GM18505 (cell line): ENCODE measurements around the gene ZNF140.

Source experiments
- ATAC-seq: cut with Tn5 transposase; IDR thresholded peaks from one replicate; pipeline ENCODE4 v1.9.1; 2021; ENCODE audit not compliant: unreplicated experiment
- POLR2A ChIP-seq: IDR thresholded peaks from 4 replicates; pipeline ENCODE4 v1.6.1; 2011; ENCODE audit warnings: borderline replicate concordance; ENCODE audit not compliant: insufficient read depth, insufficient read length; ENCODE audit errors: extremely low read depth

Gene ZNF140

DNA sequence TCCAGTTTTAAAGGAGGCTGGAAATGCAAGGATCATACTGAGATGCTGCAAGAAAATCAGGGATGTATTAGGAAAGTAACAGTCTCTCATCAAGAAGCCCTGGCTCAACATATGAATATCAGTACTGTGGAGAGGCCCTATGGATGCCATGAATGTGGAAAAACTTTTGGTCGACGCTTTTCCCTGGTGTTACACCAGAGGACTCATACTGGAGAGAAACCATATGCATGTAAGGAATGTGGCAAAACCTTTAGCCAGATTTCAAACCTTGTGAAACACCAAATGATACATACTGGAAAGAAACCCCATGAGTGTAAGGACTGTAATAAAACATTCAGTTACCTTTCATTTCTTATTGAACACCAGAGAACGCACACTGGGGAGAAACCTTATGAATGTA, 24.9 kb downstream of the ZNF140 start:
- no peak for ATAC-seq
- no peak for TF ChIP-seq POLR2A

GRCh38 chr12:133106253-133106652, 25.5 kb downstream of the ZNF140 start:
- ATAC-seq: no peak
- no peak for TF ChIP-seq POLR2A

DNA sequence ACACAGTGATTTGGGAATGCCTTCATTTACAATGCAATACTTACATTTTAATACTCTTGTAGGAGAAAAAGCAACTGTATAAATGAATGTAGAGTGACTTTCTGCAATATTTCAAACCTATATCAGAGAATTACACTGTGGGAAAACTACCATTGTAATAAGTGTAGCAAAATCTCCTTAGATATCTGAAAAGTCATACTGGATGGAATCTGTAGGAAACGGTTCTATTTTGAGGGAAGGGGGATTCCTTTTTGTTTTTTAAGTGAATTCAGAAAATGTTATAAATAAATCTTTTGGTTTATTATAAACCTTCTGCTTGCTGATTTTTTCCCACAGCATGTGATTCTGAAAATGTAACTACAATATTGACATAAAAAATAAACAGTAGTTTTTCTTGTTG, 26.4 kb downstream of the ZNF140 start:
- ATAC-seq: no peak
- TF ChIP-seq POLR2A: no peak

- no peak for TF ChIP-seq POLR2A
- ATAC-seq: no peak
Observed at GRCh38 chr12:133108150-133108549, 27.4 kb downstream of the ZNF140 start.

DNA sequence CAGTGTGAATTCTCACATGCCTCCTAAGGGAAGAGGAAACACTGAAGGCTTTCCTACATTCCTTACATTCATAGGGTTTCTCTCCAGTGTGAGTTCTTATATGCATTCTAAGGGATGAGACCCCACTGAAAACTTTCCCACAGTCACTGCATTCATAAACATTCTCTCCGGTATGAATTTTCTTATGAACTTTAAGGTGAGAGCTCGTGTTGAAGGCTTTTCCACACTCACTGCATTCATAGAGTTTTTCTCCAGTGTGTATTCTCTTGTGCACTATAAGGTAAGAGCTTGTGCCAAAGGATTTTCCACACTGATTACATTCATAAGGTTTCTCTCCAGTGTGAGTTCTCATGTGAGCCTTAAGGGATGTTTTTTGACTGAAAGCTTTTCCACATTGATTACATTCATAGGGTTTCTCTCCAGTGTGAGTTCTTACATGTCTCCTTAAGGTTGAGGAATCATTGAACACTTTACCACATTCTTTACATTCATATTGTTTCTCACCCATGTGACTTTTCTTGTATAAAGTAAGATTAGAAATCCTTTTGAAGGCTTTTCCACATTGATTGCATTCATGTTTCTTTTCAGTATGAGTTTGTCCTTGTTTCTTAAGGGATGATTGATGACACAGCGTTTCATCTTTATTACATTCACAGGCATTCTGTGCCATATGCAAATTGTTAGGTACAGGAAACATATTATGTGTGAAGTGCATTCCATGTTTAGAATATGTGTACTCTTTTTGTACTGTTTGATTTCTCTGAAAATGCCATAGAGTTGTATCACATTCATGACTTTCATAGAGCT, 39.9 kb downstream of the ZNF140 start:
- TF ChIP-seq POLR2A: no peak
- ATAC-seq: no peak

GRCh38 chr12:133124674-133125073, 44.0 kb downstream of the ZNF140 start:
- TF ChIP-seq POLR2A: no peak
- no peak for ATAC-seq

DNA sequence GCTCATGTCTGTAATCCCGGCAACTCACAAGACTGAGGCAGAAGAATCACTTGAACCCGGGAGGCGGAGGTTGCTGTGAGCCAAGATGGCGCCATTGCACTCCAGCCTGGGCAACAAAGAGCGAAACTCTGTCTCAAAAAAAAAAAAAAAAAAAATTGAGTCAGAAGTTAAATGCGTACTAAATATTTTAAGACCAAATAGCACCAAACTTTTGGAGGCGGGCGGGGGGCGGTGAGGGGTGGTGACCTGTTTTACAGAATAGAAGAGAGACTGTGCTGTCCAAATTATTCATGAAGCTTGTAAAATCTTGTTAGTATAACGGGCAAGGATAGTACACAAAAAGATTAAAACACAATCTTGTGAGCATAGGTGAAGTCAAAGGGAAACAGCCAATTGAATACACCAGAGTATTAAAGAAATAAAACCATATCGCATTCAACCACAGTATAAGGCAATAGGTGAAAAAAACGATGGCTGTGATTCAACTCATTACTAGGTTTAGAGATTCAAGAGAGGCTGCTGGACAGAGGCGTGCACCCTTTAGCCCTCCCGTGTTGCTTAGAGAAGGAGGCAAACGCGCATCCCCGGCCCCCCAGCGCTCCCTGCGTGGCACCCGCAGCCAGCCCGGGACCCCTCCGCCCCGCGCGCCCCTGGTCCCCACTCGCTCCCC, 48.8 kb downstream of the ZNF140 start:
- no peak for TF ChIP-seq POLR2A
- no peak for ATAC-seq

GRCh38 chr12:133130038-133130807, 49.5 kb downstream of the ZNF140 start, which contains the start of the genes ZNF10 and ZNF891:
Gene ZNF10, plus strand, starts transcription at chr12:133130627. Its CDS starts 13,866 bp downstream, at chr12:133144493.
Gene ZNF891, minus strand, starts transcription at chr12:133130274. Its CDS starts 8,356 bp downstream, at chr12:133121918.
- ATAC-seq: peak; percentile 94
- TF ChIP-seq POLR2A: peak; percentile 89

DNA sequence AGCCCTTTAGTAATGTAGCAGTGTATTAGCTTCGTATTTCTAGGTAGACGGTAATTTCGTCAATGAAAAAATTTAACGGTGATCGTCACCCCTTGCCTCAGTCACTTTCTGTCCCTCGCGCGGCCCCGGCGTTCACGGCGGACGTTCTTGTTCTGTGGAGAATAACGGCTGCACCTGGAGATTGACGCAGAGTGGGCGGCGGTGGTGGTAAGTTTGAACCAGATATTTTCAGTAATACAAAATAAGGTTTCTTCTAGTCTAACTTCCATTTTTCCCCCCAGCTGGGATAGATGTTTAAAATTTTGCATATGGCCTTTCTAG, 50.0 kb downstream of the ZNF140 start:
- ATAC-seq: peak; percentile 2
- TF ChIP-seq POLR2A: no peak

GRCh38 chr12:133135747-133136146, 55.0 kb downstream of the ZNF140 start:
- no peak for ATAC-seq
- TF ChIP-seq POLR2A: no peak

GRCh38 chr12:133145981-133146380, 65.3 kb downstream of the ZNF140 start:
- TF ChIP-seq POLR2A: no peak
- no peak for ATAC-seq

DNA sequence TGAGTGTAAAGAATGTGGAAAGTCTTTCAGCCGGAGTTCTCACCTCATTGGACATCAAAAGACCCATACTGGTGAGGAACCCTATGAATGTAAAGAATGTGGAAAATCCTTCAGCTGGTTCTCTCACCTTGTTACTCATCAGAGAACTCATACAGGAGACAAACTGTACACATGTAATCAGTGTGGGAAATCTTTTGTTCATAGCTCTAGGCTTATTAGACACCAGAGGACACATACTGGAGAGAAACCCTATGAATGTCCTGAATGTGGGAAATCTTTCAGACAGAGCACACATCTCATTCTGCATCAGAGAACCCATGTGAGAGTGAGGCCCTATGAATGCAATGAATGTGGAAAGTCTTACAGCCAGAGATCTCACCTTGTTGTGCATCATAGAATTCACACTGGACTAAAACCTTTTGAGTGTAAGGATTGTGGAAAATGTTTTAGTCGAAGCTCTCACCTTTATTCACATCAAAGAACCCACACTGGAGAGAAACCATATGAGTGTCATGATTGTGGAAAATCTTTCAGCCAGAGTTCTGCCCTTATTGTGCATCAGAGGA, 75.5 kb downstream of the ZNF140 start:
- no peak for TF ChIP-seq POLR2A
- ATAC-seq: no peak
